ENCODE measurements around the gene GALNT18. TPM values are rescaled to one million over a fixed set of nuclear protein-coding genes. Genes with fewer than 3 reads are reported as not detected.

Gene GALNT18
- total and polyA plus RNA-seq, 4 donors, result 9.8 to 20.1 (median 12.8) TPM

- Histone ChIP-seq H3K36me3 (ENCODE audit: control insufficient read depth, insufficient read depth, low read length) (no peaks in the 10 kb centered on the region), H3K27me3 (ENCODE audit: control insufficient read depth, insufficient read depth, low read length) (peaks cover 4% of the 10 kb centered on the region), H3K4me3 (ENCODE audit: low read depth, low read length) (no peak overlapping the region), H3K4me1 (ENCODE audit: control insufficient read depth, insufficient read depth, low read length) (peaks cover 7% of the 10 kb centered on the region), H3K9me3 (ENCODE audit: control insufficient read depth, insufficient read depth, low read length) (no peaks in the 10 kb centered on the region), H3K27ac (ENCODE audit: low read depth, low read length) (no peak overlapping the region)
- DNase-seq (ENCODE audit: low read depth in 4 of 6, low spot score in 6 of 6), result no peak
- WGBS (ENCODE audit: insufficient coverage), result 82% methylated on average over 7 of the region's 9 CpGs
These were observed 120.9 kb downstream of the GALNT18 start for GRCh38 chr11:11500744-11501487.

- WGBS (ENCODE audit: insufficient coverage), result 100% methylated on average over 1 of the region's 2 CpGs
- Histone ChIP-seq H3K27me3 (ENCODE audit: control insufficient read depth, insufficient read depth, low read length) (peaks cover 4% of the 10 kb centered on the region), H3K4me1 (ENCODE audit: control insufficient read depth, insufficient read depth, low read length) (peaks cover 7% of the 10 kb centered on the region), H3K27ac (ENCODE audit: low read depth, low read length) (no peak overlapping the region), H3K36me3 (ENCODE audit: control insufficient read depth, insufficient read depth, low read length) (no peaks in the 10 kb centered on the region), H3K4me3 (ENCODE audit: low read depth, low read length) (no peak overlapping the region), H3K9me3 (ENCODE audit: control insufficient read depth, insufficient read depth, low read length) (no peaks in the 10 kb centered on the region)
- no peak for DNase-seq (ENCODE audit: low read depth in 4 of 6, low spot score in 6 of 6)
These were observed 122.5 kb downstream of the GALNT18 start for GRCh38 chr11:11499300-11499699.

- no peaks in the 10 kb centered on the region for H3K36me3 ChIP-seq (ENCODE audit: control insufficient read depth, insufficient read depth, low read length)
- DNase-seq (ENCODE audit: low read depth in 4 of 6, low spot score in 6 of 6), result peak in 1 of 6 donors; percentile 28
- H3K4me1 ChIP-seq (ENCODE audit: control insufficient read depth, insufficient read depth, low read length), result peaks cover 7% of the 10 kb centered on the region
- 20% methylated on average over 1 of the region's 3 CpGs for WGBS (ENCODE audit: insufficient coverage)
- H3K27me3 ChIP-seq (ENCODE audit: control insufficient read depth, insufficient read depth, low read length), result peaks cover 4% of the 10 kb centered on the region
- no peaks in the 10 kb centered on the region for H3K9me3 ChIP-seq (ENCODE audit: control insufficient read depth, insufficient read depth, low read length)
- no peak overlapping the region for H3K4me3 ChIP-seq (ENCODE audit: low read depth, low read length)
- no peak overlapping the region for H3K27ac ChIP-seq (ENCODE audit: low read depth, low read length)
These were observed 123.6 kb downstream of the GALNT18 start for GRCh38 chr11:11498195-11498594.

GRCh38 chr11:11496879-11497278, 124.9 kb downstream of the GALNT18 start:
- no peaks in the 10 kb centered on the region for H3K27me3 ChIP-seq (ENCODE audit: control insufficient read depth, insufficient read depth, low read length)
- no peak for DNase-seq (ENCODE audit: low read depth in 4 of 6, low spot score in 6 of 6)
- no peaks in the 10 kb centered on the region for H3K36me3 ChIP-seq (ENCODE audit: control insufficient read depth, insufficient read depth, low read length)
- no peak overlapping the region for H3K27ac ChIP-seq (ENCODE audit: low read depth, low read length)
- H3K9me3 ChIP-seq (ENCODE audit: control insufficient read depth, insufficient read depth, low read length), result no peaks in the 10 kb centered on the region
- 96% methylated on average over 2 of the region's 2 CpGs for WGBS (ENCODE audit: insufficient coverage)
- peaks cover 2% of the 10 kb centered on the region for H3K4me1 ChIP-seq (ENCODE audit: control insufficient read depth, insufficient read depth, low read length)
- H3K4me3 ChIP-seq (ENCODE audit: low read depth, low read length), result no peak overlapping the region

GRCh38 chr11:11494348-11494747, 127.5 kb downstream of the GALNT18 start:
- H3K4me3 ChIP-seq (ENCODE audit: low read depth, low read length), result no peak overlapping the region
- 83% methylated on average over 1 of the region's 2 CpGs for WGBS (ENCODE audit: insufficient coverage)
- no peaks in the 10 kb centered on the region for H3K4me1 ChIP-seq (ENCODE audit: control insufficient read depth, insufficient read depth, low read length)

GRCh38 chr11:11493698-11494097, 128.1 kb downstream of the GALNT18 start:
- H3K27ac ChIP-seq (ENCODE audit: low read depth, low read length), result no peak overlapping the region
- DNase-seq (ENCODE audit: low read depth in 4 of 6, low spot score in 6 of 6), result no peak
- no peaks in the 10 kb centered on the region for H3K9me3 ChIP-seq (ENCODE audit: control insufficient read depth, insufficient read depth, low read length)
- no peaks in the 10 kb centered on the region for H3K36me3 ChIP-seq (ENCODE audit: control insufficient read depth, insufficient read depth, low read length)
- WGBS (ENCODE audit: insufficient coverage), result 56% methylated on average over 2 of the region's 6 CpGs
- no peak overlapping the region for H3K4me3 ChIP-seq (ENCODE audit: low read depth, low read length)
- H3K27me3 ChIP-seq (ENCODE audit: control insufficient read depth, insufficient read depth, low read length), result no peaks in the 10 kb centered on the region
- no peaks in the 10 kb centered on the region for H3K4me1 ChIP-seq (ENCODE audit: control insufficient read depth, insufficient read depth, low read length)

More at GRCh38 chr11:11494348-11494747, 127.5 kb downstream of the GALNT18 start:
- no peaks in the 10 kb centered on the region for H3K36me3 ChIP-seq (ENCODE audit: control insufficient read depth, insufficient read depth, low read length)
- H3K9me3 ChIP-seq (ENCODE audit: control insufficient read depth, insufficient read depth, low read length), result no peaks in the 10 kb centered on the region
- H3K27me3 ChIP-seq (ENCODE audit: control insufficient read depth, insufficient read depth, low read length), result no peaks in the 10 kb centered on the region
- no peak for DNase-seq (ENCODE audit: low read depth in 4 of 6, low spot score in 6 of 6)
- no peak overlapping the region for H3K27ac ChIP-seq (ENCODE audit: low read depth, low read length)

- H3K4me3 ChIP-seq (ENCODE audit: low read depth, low read length), result no peak overlapping the region
- no peak for DNase-seq (ENCODE audit: low read depth in 4 of 6, low spot score in 6 of 6)
- 75% methylated on average over 3 of the region's 4 CpGs for WGBS (ENCODE audit: insufficient coverage)
- H3K27me3 ChIP-seq (ENCODE audit: control insufficient read depth, insufficient read depth, low read length), result no peaks in the 10 kb centered on the region
- no peaks in the 10 kb centered on the region for H3K4me1 ChIP-seq (ENCODE audit: control insufficient read depth, insufficient read depth, low read length)
- no peak overlapping the region for H3K27ac ChIP-seq (ENCODE audit: low read depth, low read length)
- H3K36me3 ChIP-seq (ENCODE audit: control insufficient read depth, insufficient read depth, low read length), result no peaks in the 10 kb centered on the region
- no peaks in the 10 kb centered on the region for H3K9me3 ChIP-seq (ENCODE audit: control insufficient read depth, insufficient read depth, low read length)
These were observed 130.2 kb downstream of the GALNT18 start for GRCh38 chr11:11491589-11491988.

GRCh38 chr11:11491014-11491413, 130.8 kb downstream of the GALNT18 start:
- Histone ChIP-seq H3K4me1 (ENCODE audit: control insufficient read depth, insufficient read depth, low read length) (no peaks in the 10 kb centered on the region), H3K36me3 (ENCODE audit: control insufficient read depth, insufficient read depth, low read length) (no peaks in the 10 kb centered on the region), H3K9me3 (ENCODE audit: control insufficient read depth, insufficient read depth, low read length) (no peaks in the 10 kb centered on the region), H3K27ac (ENCODE audit: low read depth, low read length) (no peak overlapping the region), H3K27me3 (ENCODE audit: control insufficient read depth, insufficient read depth, low read length) (no peaks in the 10 kb centered on the region), H3K4me3 (ENCODE audit: low read depth, low read length) (no peak overlapping the region)
- 75% methylated on average over 2 of the region's 2 CpGs for WGBS (ENCODE audit: insufficient coverage)
- no peak for DNase-seq (ENCODE audit: low read depth in 4 of 6, low spot score in 6 of 6)

- Histone ChIP-seq H3K9me3 (ENCODE audit: control insufficient read depth, insufficient read depth, low read length) (no peaks in the 10 kb centered on the region), H3K4me1 (ENCODE audit: control insufficient read depth, insufficient read depth, low read length) (peaks cover 5% of the 10 kb centered on the region), H3K4me3 (ENCODE audit: low read depth, low read length) (no peak overlapping the region), H3K27ac (ENCODE audit: low read depth, low read length) (no peak overlapping the region), H3K36me3 (ENCODE audit: control insufficient read depth, insufficient read depth, low read length) (no peaks in the 10 kb centered on the region), H3K27me3 (ENCODE audit: control insufficient read depth, insufficient read depth, low read length) (no peaks in the 10 kb centered on the region)
- 100% methylated on average over 1 of the region's 3 CpGs for WGBS (ENCODE audit: insufficient coverage)
- DNase-seq (ENCODE audit: low read depth in 4 of 6, low spot score in 6 of 6), result no peak
These were observed 135.4 kb downstream of the GALNT18 start for GRCh38 chr11:11486423-11486822.

- 100% methylated on average over 3 of the region's 3 CpGs for WGBS (ENCODE audit: insufficient coverage)
- Histone ChIP-seq H3K4me3 (ENCODE audit: low read depth, low read length) (no peak overlapping the region), H3K27ac (ENCODE audit: low read depth, low read length) (no peak overlapping the region), H3K36me3 (ENCODE audit: control insufficient read depth, insufficient read depth, low read length) (no peaks in the 10 kb centered on the region), H3K4me1 (ENCODE audit: control insufficient read depth, insufficient read depth, low read length) (peaks cover 5% of the 10 kb centered on the region), H3K27me3 (ENCODE audit: control insufficient read depth, insufficient read depth, low read length) (no peaks in the 10 kb centered on the region), H3K9me3 (ENCODE audit: control insufficient read depth, insufficient read depth, low read length) (no peaks in the 10 kb centered on the region)
- no peak for DNase-seq (ENCODE audit: low read depth in 4 of 6, low spot score in 6 of 6)
These were observed 135.8 kb downstream of the GALNT18 start for GRCh38 chr11:11486002-11486401.

All from spinal cord (tissue), 10 donors.